Activated CD8-positive, alpha-beta memory T cell treated with anti-CD3 and anti-CD28 coated beads, Interleukin-2, amount 50 U/mL, for 48 hours (primary cell): ENCODE measurements around the gene ARAP3.
A peak's percentile ranks its signal among the peaks of the same experiment; 100 is the strongest.
"Not testable (repeated sequence)": the region's sequence is repeated elsewhere in the genome, so short reads cannot be mapped to it uniquely, and the experiment has no call there.

Experiments
- DNase-seq: peaks from one replicate; pipeline ENCODE4 v3.0.0-alpha.2; 2020

ARAP3 gene

GRCh38 chr5:141681695-141682641 is at the start of gene ARAP3:
TSS of gene ARAP3 (minus strand) at chr5:141682230. CDS start at chr5:141680486, 1,744 bp downstream.
- DNase-seq, result peak; percentile 72

- DNase-seq, result no peak
Observed at GRCh38 chr5:141729387-141730006, 47.5 kb upstream of the ARAP3 start.

GRCh38 chr5:141725891-141726290 is 43.9 kb upstream of the ARAP3 start:
- DNase-seq, result no peak

GRCh38 chr5:141725174-141725573 is 43.1 kb upstream of the ARAP3 start:
- not testable (repeated sequence) for DNase-seq

GRCh38 chr5:141722266-141722665 is 40.2 kb upstream of the ARAP3 start:
- DNase-seq, result no peak

GRCh38 chr5:141717043-141717442 is 35.0 kb upstream of the ARAP3 start:
- DNase-seq, result no peak

- DNase-seq, result no peak
Observed at GRCh38 chr5:141716468-141716867, 34.4 kb upstream of the ARAP3 start.

GRCh38 chr5:141716009-141716408 is 34.0 kb upstream of the ARAP3 start:
- DNase-seq, result no peak

GRCh38 chr5:141715346-141715905 is 33.4 kb upstream of the ARAP3 start:
- DNase-seq, result no peak

GRCh38 chr5:141714542-141715310 is 32.7 kb upstream of the ARAP3 start:
- DNase-seq, result no peak

- no peak for DNase-seq
Observed at GRCh38 chr5:141713616-141714309, 31.7 kb upstream of the ARAP3 start.

GRCh38 chr5:141711687-141712086 is 29.7 kb upstream of the ARAP3 start:
- DNase-seq, result no peak

GRCh38 chr5:141709699-141710267 is 27.8 kb upstream of the ARAP3 start:
- DNase-seq, result no peak

GRCh38 chr5:141708016-141708415 is 26.0 kb upstream of the ARAP3 start:
- no peak for DNase-seq

- no peak for DNase-seq
Observed at GRCh38 chr5:141707510-141707909, 25.5 kb upstream of the ARAP3 start.

GRCh38 chr5:141706121-141706520 is 24.1 kb upstream of the ARAP3 start:
- no peak for DNase-seq

GRCh38 chr5:141705469-141705868 is 23.4 kb upstream of the ARAP3 start:
- DNase-seq, result no peak

- no peak for DNase-seq
Observed at GRCh38 chr5:141704782-141705297, 22.8 kb upstream of the ARAP3 start.

GRCh38 chr5:141703133-141703561 is 21.1 kb upstream of the ARAP3 start:
- no peak for DNase-seq

GRCh38 chr5:141701360-141702119 is 19.5 kb upstream of the ARAP3 start:
- no peak for DNase-seq

GRCh38 chr5:141697586-141697985 is 15.6 kb upstream of the ARAP3 start:
- DNase-seq, result no peak
